ENCODE measurements around the gene POLQ.
A peak's percentile ranks its signal among the peaks of the same experiment; 100 is the strongest.
"Not testable (repeated sequence)": the region's sequence is repeated elsewhere in the genome, so short reads cannot be mapped to it uniquely, and the experiment has no call there.

Gene POLQ

GRCh38 chr3:121545574-121546455 is at the start of gene POLQ:
POLQ (minus strand) TSS chr3:121545988; CDS start chr3:121545877, 111 bp downstream.
- no peaks in the 10 kb centered on the region for H3K9me3 ChIP-seq (ENCODE audit: control insufficient read depth in 5 of 5, low read length in 5 of 5)
- peak within 1 kb of the TSS; percentile 71 to 95 (median 84) for H3K4me3 ChIP-seq (ENCODE audit: low read depth in 1 of 5, low read length in 5 of 5)
- peaks cover 3 to 18% (median 14%) of the 10 kb centered on the region in 5 donors for H3K4me1 ChIP-seq (ENCODE audit: control insufficient read depth in 5 of 5, insufficient read depth in 5 of 5, low read length in 5 of 5)
- H3K27ac ChIP-seq (ENCODE audit: low read depth, low read length), result peak within 1 kb of the TSS; percentile 59
- peak within 1 kb of the TSS; percentile 49 to 92 (median 80) for H3K9ac ChIP-seq (ENCODE audit: low read length in 5 of 5)
- no peaks in the 10 kb centered on the region for H3K27me3 ChIP-seq (ENCODE audit: control insufficient read depth in 5 of 5, insufficient read depth in 4 of 5, low read length in 5 of 5)
- no peaks in the 10 kb centered on the region for H3K36me3 ChIP-seq (ENCODE audit: control insufficient read depth in 5 of 5, insufficient read depth in 5 of 5, low read length in 5 of 5)

DNA sequence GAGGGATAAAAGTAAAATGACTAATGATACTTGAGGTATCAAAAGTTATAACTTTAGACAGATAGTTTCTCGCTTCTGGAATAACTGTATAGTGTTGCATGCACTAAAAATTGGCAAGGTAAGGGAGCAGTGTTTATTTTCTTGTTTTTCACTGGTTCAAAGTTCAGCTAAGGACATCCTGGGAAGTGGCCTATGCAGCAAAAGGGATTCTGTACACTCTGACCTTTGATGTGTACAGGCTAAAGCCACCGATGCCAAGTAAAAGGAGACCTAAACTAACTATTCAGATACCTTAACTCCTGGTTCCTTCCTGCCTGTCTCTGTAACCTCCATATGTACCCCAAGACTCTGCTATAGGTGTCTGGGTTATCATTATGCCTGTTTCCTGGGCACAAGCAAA is 49.1 kb upstream of the POLQ start:
- no peak overlapping the region for H3K4me3 ChIP-seq (ENCODE audit: low read depth in 1 of 5, low read length in 5 of 5)
- H3K9ac ChIP-seq (ENCODE audit: low read length in 5 of 5), result no peak overlapping the region
- no peak overlapping the region for H3K27ac ChIP-seq (ENCODE audit: low read depth, low read length)

GRCh38 chr3:121593806-121594205 is 48.0 kb upstream of the POLQ start:
- H3K4me3 ChIP-seq (ENCODE audit: low read depth in 1 of 5, low read length in 5 of 5); H3K36me3 ChIP-seq (ENCODE audit: control insufficient read depth in 5 of 5, insufficient read depth in 5 of 5, low read length in 5 of 5); H3K9me3 ChIP-seq (ENCODE audit: control insufficient read depth in 5 of 5, low read length in 5 of 5); H3K4me1 ChIP-seq (ENCODE audit: control insufficient read depth in 5 of 5, insufficient read depth in 5 of 5, low read length in 5 of 5); H3K9ac ChIP-seq (ENCODE audit: low read length in 5 of 5); H3K27ac ChIP-seq (ENCODE audit: low read depth, low read length); H3K27me3 ChIP-seq (ENCODE audit: control insufficient read depth in 5 of 5, insufficient read depth in 4 of 5, low read length in 5 of 5): not testable (repeated sequence)

More for the DNA sequence above, 49.1 kb upstream of the POLQ start:
- H3K27me3 ChIP-seq (ENCODE audit: control insufficient read depth in 5 of 5, insufficient read depth in 4 of 5, low read length in 5 of 5), result no peaks in the 10 kb centered on the region
- H3K9me3 ChIP-seq (ENCODE audit: control insufficient read depth in 5 of 5, low read length in 5 of 5), result no peaks in the 10 kb centered on the region
- H3K36me3 ChIP-seq (ENCODE audit: control insufficient read depth in 5 of 5, insufficient read depth in 5 of 5, low read length in 5 of 5), result no peaks in the 10 kb centered on the region
- peaks cover 0 to 5% (median 3%) of the 10 kb centered on the region in 5 donors for H3K4me1 ChIP-seq (ENCODE audit: control insufficient read depth in 5 of 5, insufficient read depth in 5 of 5, low read length in 5 of 5)

DNA sequence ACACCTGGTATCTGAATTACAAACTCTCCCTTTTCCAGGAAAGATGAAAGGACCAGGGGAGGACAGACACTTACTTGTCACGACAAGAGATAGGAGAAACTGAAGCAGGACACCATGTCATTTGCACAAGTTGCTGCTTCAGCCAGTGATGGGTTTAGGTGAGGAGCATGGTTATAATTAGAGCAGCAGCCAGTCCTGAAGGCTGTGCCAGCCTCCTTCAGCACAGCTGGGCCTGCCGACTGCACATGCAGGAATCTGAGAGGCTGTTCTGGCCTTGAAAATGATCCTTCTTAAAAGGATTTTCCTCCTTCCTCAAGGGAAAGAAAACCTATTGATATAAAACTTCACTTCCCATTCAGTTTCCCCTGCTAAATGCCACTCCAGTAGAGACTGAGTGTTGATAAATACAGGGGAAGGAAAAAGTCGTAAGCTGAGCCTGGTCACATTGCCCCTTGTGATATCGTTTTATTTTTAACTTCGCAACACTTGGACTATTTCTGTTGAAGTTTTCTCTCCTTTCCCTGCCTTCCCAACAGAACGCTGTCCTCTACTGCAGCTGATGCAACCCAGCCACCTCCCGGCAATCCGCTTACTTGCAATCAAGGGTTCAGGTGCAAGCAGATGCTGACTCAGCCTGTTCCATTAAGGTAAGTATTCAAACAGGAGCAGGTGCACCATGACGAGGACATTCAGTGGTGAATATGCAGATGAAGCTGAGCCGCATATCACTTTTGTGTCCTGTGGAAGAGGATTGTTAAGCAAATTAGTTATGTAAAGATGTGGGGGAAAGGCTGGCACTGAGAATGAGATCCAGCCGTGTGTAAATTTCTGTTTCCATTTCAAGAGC is 47.3 kb upstream of the POLQ start, which contains the start of gene FBXO40:
Gene FBXO40, plus strand, starts transcription at position 524 of the 847 bp plus-strand sequence. CDS start 27,197 bp downstream, outside the sequence.
- Histone ChIP-seq H3K4me3 (ENCODE audit: low read depth in 1 of 5, low read length in 5 of 5) (no peak within 1 kb of the TSS), H3K27ac (ENCODE audit: low read depth, low read length) (no peak within 1 kb of the TSS), H3K36me3 (ENCODE audit: control insufficient read depth in 5 of 5, insufficient read depth in 5 of 5, low read length in 5 of 5) (no peaks in the 10 kb centered on the region), H3K4me1 (ENCODE audit: control insufficient read depth in 5 of 5, insufficient read depth in 5 of 5, low read length in 5 of 5) (peaks cover 0 to 5% (median 3%) of the 10 kb centered on the region in 5 donors), H3K9ac (ENCODE audit: low read length in 5 of 5) (no peak within 1 kb of the TSS), H3K27me3 (ENCODE audit: control insufficient read depth in 5 of 5, insufficient read depth in 4 of 5, low read length in 5 of 5) (no peaks in the 10 kb centered on the region), H3K9me3 (ENCODE audit: control insufficient read depth in 5 of 5, low read length in 5 of 5) (no peaks in the 10 kb centered on the region)

DNA sequence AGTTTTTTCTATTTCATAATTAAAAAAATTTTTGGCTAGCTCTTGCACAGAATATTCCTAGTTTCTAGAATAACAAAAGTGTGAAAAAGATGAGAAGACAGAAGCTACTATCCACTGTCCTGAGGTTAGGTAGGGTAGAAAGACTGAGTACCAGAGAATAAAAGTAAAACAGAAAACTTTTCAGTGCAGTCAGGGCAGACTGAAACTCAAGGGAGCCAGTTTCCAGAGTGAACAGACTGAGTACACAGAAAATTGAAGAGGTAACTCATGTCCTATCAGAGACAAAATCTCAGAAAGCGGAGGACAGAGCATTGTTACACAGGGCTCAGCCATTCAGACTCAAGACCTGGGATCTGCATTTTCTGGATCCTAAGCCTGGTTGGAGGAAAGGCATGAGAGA is 38.6 kb upstream of the POLQ start:
- Histone ChIP-seq H3K4me3 (ENCODE audit: low read depth in 1 of 5, low read length in 5 of 5) (no peak overlapping the region), H3K36me3 (ENCODE audit: control insufficient read depth in 5 of 5, insufficient read depth in 5 of 5, low read length in 5 of 5) (no peaks in the 10 kb centered on the region), H3K27me3 (ENCODE audit: control insufficient read depth in 5 of 5, insufficient read depth in 4 of 5, low read length in 5 of 5) (no peaks in the 10 kb centered on the region), H3K27ac (ENCODE audit: low read depth, low read length) (no peak overlapping the region), H3K9ac (ENCODE audit: low read length in 5 of 5) (no peak overlapping the region), H3K4me1 (ENCODE audit: control insufficient read depth in 5 of 5, insufficient read depth in 5 of 5, low read length in 5 of 5) (no peaks in the 10 kb centered on the region), H3K9me3 (ENCODE audit: control insufficient read depth in 5 of 5, low read length in 5 of 5) (no peaks in the 10 kb centered on the region)

- Histone ChIP-seq H3K27me3 (ENCODE audit: control insufficient read depth in 5 of 5, insufficient read depth in 4 of 5, low read length in 5 of 5) (no peaks in the 10 kb centered on the region), H3K9ac (ENCODE audit: low read length in 5 of 5) (no peak overlapping the region), H3K4me1 (ENCODE audit: control insufficient read depth in 5 of 5, insufficient read depth in 5 of 5, low read length in 5 of 5) (no peaks in the 10 kb centered on the region), H3K36me3 (ENCODE audit: control insufficient read depth in 5 of 5, insufficient read depth in 5 of 5, low read length in 5 of 5) (no peaks in the 10 kb centered on the region), H3K4me3 (ENCODE audit: low read depth in 1 of 5, low read length in 5 of 5) (no peak overlapping the region), H3K27ac (ENCODE audit: low read depth, low read length) (no peak overlapping the region), H3K9me3 (ENCODE audit: control insufficient read depth in 5 of 5, low read length in 5 of 5) (no peaks in the 10 kb centered on the region)
Measured at GRCh38 chr3:121581691-121582090, 35.9 kb upstream of the POLQ start.

- Histone ChIP-seq H3K27me3 (ENCODE audit: control insufficient read depth in 5 of 5, insufficient read depth in 4 of 5, low read length in 5 of 5) (no peaks in the 10 kb centered on the region), H3K4me3 (ENCODE audit: low read depth in 1 of 5, low read length in 5 of 5) (no peak overlapping the region), H3K9ac (ENCODE audit: low read length in 5 of 5) (no peak overlapping the region), H3K36me3 (ENCODE audit: control insufficient read depth in 5 of 5, insufficient read depth in 5 of 5, low read length in 5 of 5) (no peaks in the 10 kb centered on the region), H3K27ac (ENCODE audit: low read depth, low read length) (no peak overlapping the region), H3K4me1 (ENCODE audit: control insufficient read depth in 5 of 5, insufficient read depth in 5 of 5, low read length in 5 of 5) (no peaks in the 10 kb centered on the region), H3K9me3 (ENCODE audit: control insufficient read depth in 5 of 5, low read length in 5 of 5) (no peaks in the 10 kb centered on the region)
Measured at GRCh38 chr3:121574449-121574848, 28.7 kb upstream of the POLQ start.

GRCh38 chr3:121567649-121568048 is 21.9 kb upstream of the POLQ start, which contains the start of gene ARGFX:
ARGFX (plus strand) TSS chr3:121567949; CDS start chr3:121570714, 2,765 bp downstream.
- no peaks in the 10 kb centered on the region for H3K27me3 ChIP-seq (ENCODE audit: control insufficient read depth in 5 of 5, insufficient read depth in 4 of 5, low read length in 5 of 5)
- no peak within 1 kb of the TSS for H3K27ac ChIP-seq (ENCODE audit: low read depth, low read length)
- no peaks in the 10 kb centered on the region for H3K36me3 ChIP-seq (ENCODE audit: control insufficient read depth in 5 of 5, insufficient read depth in 5 of 5, low read length in 5 of 5)
- H3K4me1 ChIP-seq (ENCODE audit: control insufficient read depth in 5 of 5, insufficient read depth in 5 of 5, low read length in 5 of 5), result no peaks in the 10 kb centered on the region
- H3K9me3 ChIP-seq (ENCODE audit: control insufficient read depth in 5 of 5, low read length in 5 of 5), result no peaks in the 10 kb centered on the region
- H3K9ac ChIP-seq (ENCODE audit: low read length in 5 of 5), result no peak within 1 kb of the TSS
- no peak within 1 kb of the TSS for H3K4me3 ChIP-seq (ENCODE audit: low read depth in 1 of 5, low read length in 5 of 5)

- Histone ChIP-seq H3K4me3 (ENCODE audit: low read depth in 1 of 5, low read length in 5 of 5) (no peak overlapping the region), H3K9me3 (ENCODE audit: control insufficient read depth in 5 of 5, low read length in 5 of 5) (no peaks in the 10 kb centered on the region), H3K27ac (ENCODE audit: low read depth, low read length) (no peak overlapping the region), H3K4me1 (ENCODE audit: control insufficient read depth in 5 of 5, insufficient read depth in 5 of 5, low read length in 5 of 5) (no peaks in the 10 kb centered on the region), H3K9ac (ENCODE audit: low read length in 5 of 5) (no peak overlapping the region), H3K36me3 (ENCODE audit: control insufficient read depth in 5 of 5, insufficient read depth in 5 of 5, low read length in 5 of 5) (no peaks in the 10 kb centered on the region), H3K27me3 (ENCODE audit: control insufficient read depth in 5 of 5, insufficient read depth in 4 of 5, low read length in 5 of 5) (no peaks in the 10 kb centered on the region)
Measured at GRCh38 chr3:121566773-121567172, 21.0 kb upstream of the POLQ start.

GRCh38 chr3:121562148-121562547 is 16.4 kb upstream of the POLQ start:
- Histone ChIP-seq H3K27me3 (ENCODE audit: control insufficient read depth in 5 of 5, insufficient read depth in 4 of 5, low read length in 5 of 5) (no peaks in the 10 kb centered on the region), H3K4me1 (ENCODE audit: control insufficient read depth in 5 of 5, insufficient read depth in 5 of 5, low read length in 5 of 5) (no peaks in the 10 kb centered on the region), H3K27ac (ENCODE audit: low read depth, low read length) (no peak overlapping the region), H3K9me3 (ENCODE audit: control insufficient read depth in 5 of 5, low read length in 5 of 5) (no peaks in the 10 kb centered on the region), H3K36me3 (ENCODE audit: control insufficient read depth in 5 of 5, insufficient read depth in 5 of 5, low read length in 5 of 5) (no peaks in the 10 kb centered on the region), H3K4me3 (ENCODE audit: low read depth in 1 of 5, low read length in 5 of 5) (no peak overlapping the region), H3K9ac (ENCODE audit: low read length in 5 of 5) (no peak overlapping the region)
